SK-N-SH (cell line): ENCODE results near the gene DNMT3A. TPM values are rescaled to one million over a fixed set of nuclear protein-coding genes. Genes with fewer than 3 reads are reported as not detected.

Source experiments
- CTCF ChIA-PET: fragments of 300-600, 350-600 bp; formaldehyde crosslinking; extraction: SDS; loops from one replicate; lab custom pipeline; 2021; lab: Yijun Ruan, JAX
- POLR2A ChIA-PET: fragments of 350-600 bp; sonication (Branson Sonifier 250); formaldehyde crosslinking; extraction: SDS; loops from one replicate; lab custom pipeline; 2020; ENCODE audit warnings: antibody characterized with exemption, inconsistent platforms; lab: Yijun Ruan, JAX
- DNase-seq: peaks from one replicate; pipeline ENCODE4 v3.0.0; 2012
- H2AFZ ChIP-seq: fragments of 200-600 bp; sonication (generic); 2 replicates; pipeline ENCODE4 v1.8.1; 2016; ENCODE audit warnings: antibody characterized with exemption, mild to moderate bottlenecking, low read depth
- H3F3A ChIP-seq: fragments of 200-600 bp; sonication (generic); replicated peaks from 2 replicates; pipeline ENCODE3; 2016; ENCODE audit warnings: antibody characterized with exemption, mild to moderate bottlenecking; ENCODE audit not compliant: insufficient read depth
- H3K27ac ChIP-seq, 2 experiments: fragments of 200-500 bp in 1 of 2; fragments of 200-600 bp in 1 of 2; sonication (Bioruptor generic) in 1 of 2; sonication (generic), shearing (Covaris generic) in 1 of 2; 2 replicates each; pipeline versions ENCODE4 v1.5.1 to v1.6.1; 2014 to 2016; ENCODE audit warnings: low read depth in 2 of 2, inconsistent platforms in 1 of 2, low read length in 1 of 2, mild to moderate bottlenecking in 1 of 2, mixed read lengths in 1 of 2
- H3K27me3 ChIP-seq: fragments of 200-600 bp; sonication (generic), shearing (Covaris generic); 2 replicates; pipeline ENCODE4 v1.6.1; 2016; ENCODE audit warnings: mixed run types; ENCODE audit not compliant: insufficient read depth
- H3K36me3 ChIP-seq, 2 experiments: fragments of 200-500 bp in 1 of 2; fragments of 200-600 bp in 1 of 2; sonication (Bioruptor generic) in 1 of 2; sonication (generic) in 1 of 2; replicated peaks in 1 of 2; 2 replicates each; pipeline versions ENCODE3 to v1.5.1; 2014 to 2016; ENCODE audit warnings: low read length in 1 of 2, mild to moderate bottlenecking in 1 of 2; ENCODE audit not compliant: insufficient read depth in 2 of 2, control insufficient read depth in 1 of 2
- H3K4me1 ChIP-seq, 2 experiments: fragments of 200-500 bp in 1 of 2; fragments of 200-600 bp in 1 of 2; sonication (Bioruptor generic) in 1 of 2; sonication (generic), shearing (Covaris generic) in 1 of 2; 2 replicates each; pipeline versions ENCODE4 v1.5.1 to v1.6.1; 2014 to 2016; ENCODE audit warnings: low read depth in 1 of 2, low read length in 1 of 2, mixed run types in 1 of 2; ENCODE audit not compliant: insufficient read depth in 2 of 2, control insufficient read depth in 1 of 2
- H3K4me2 ChIP-seq: fragments of 200-600 bp; sonication (generic), shearing (Covaris generic); 2 replicates; pipeline ENCODE4 v1.6.1; 2017; ENCODE audit warnings: mixed run types
- H3K4me3 ChIP-seq, 2 experiments: fragments of 200-500 bp in 1 of 2; fragments of 200-600 bp in 1 of 2; sonication (Bioruptor generic) in 1 of 2; sonication (generic), shearing (Covaris generic) in 1 of 2; 2 replicates each; pipeline versions ENCODE4 v1.5.1 to v1.8.1; 2014 to 2016; ENCODE audit warnings: low read depth in 2 of 2, inconsistent platforms in 1 of 2, low read length in 1 of 2, mild to moderate bottlenecking in 1 of 2, mixed read lengths in 1 of 2, moderate library complexity in 1 of 2
- H3K79me2 ChIP-seq: fragments of 200-600 bp; sonication (generic); 2 replicates; pipeline ENCODE4 v1.8.1; 2017; ENCODE audit warnings: mild to moderate bottlenecking; ENCODE audit not compliant: insufficient read depth
- H3K9ac ChIP-seq: fragments of 200-600 bp; sonication (generic); 2 replicates; pipeline ENCODE4 v1.6.1; 2017; ENCODE audit warnings: mixed run types
- H3K9me2 ChIP-seq: fragments of 200-600 bp; sonication (generic); 2 replicates; pipeline ENCODE4 v1.6.1; 2017; ENCODE audit warnings: mixed run types
- H3K9me3 ChIP-seq: fragments of 200-600 bp; sonication (generic); 2 replicates; pipeline ENCODE4 v1.6.1; 2017; ENCODE audit warnings: mixed run types, mild to moderate bottlenecking, moderate library complexity
- H4K20me1 ChIP-seq: fragments of 200-600 bp; sonication (generic); 2 replicates; pipeline ENCODE4 v1.6.1; 2017; ENCODE audit warnings: mild to moderate bottlenecking, mixed run types; ENCODE audit not compliant: insufficient read depth
- CHD2 ChIP-seq: fragments of 150-350 bp; IDR thresholded peaks from 2 replicates; pipeline ENCODE4 v1.6.1; 2018; ENCODE audit warnings: low read length; ENCODE audit not compliant: partially characterized antibody
- CTCF ChIP-seq: fragments of 200-600 bp; sonication (generic); IDR thresholded peaks from 2 replicates; pipeline ENCODE4 v1.6.1; 2017; ENCODE audit warnings: antibody characterized with exemption, mild to moderate bottlenecking, moderate library complexity
- ELF1 ChIP-seq: IDR thresholded peaks from 2 replicates; pipeline ENCODE4 v1.4.0; 2012
- FOXJ3 ChIP-seq: sonication (generic); formaldehyde crosslinking; IDR thresholded peaks from 2 replicates; pipeline ENCODE4 v1.5.1; 2020; ENCODE audit warnings: mild to moderate bottlenecking, missing genetic modification reagents
- FOXM1 ChIP-seq: IDR thresholded peaks from 2 replicates; pipeline ENCODE4 v1.4.0; 2012; ENCODE audit warnings: low read depth, mild to moderate bottlenecking
- GABPA ChIP-seq: IDR thresholded peaks from 2 replicates; pipeline ENCODE4 v1.4.0; 2012; ENCODE audit warnings: low read depth, mild to moderate bottlenecking
- JUND ChIP-seq: IDR thresholded peaks from 2 replicates; pipeline ENCODE4 v1.4.0; 2012
- MEF2A ChIP-seq: IDR thresholded peaks from 2 replicates; pipeline ENCODE4 v1.4.0; 2012; ENCODE audit warnings: low read depth, borderline replicate concordance
- POLR2AphosphoS5 ChIP-seq: IDR thresholded peaks from 2 replicates; pipeline ENCODE4 v1.6.1; 2012; ENCODE audit warnings: low read depth, low read length
- RAD21 ChIP-seq: IDR thresholded peaks from 2 replicates; pipeline ENCODE4 v1.6.1; 2012; ENCODE audit warnings: mild to moderate bottlenecking, low read length
- SIN3A ChIP-seq: IDR thresholded peaks from 2 replicates; pipeline ENCODE4 v1.6.1; 2012; ENCODE audit warnings: low read depth, mild to moderate bottlenecking, low read length, moderate library complexity, borderline replicate concordance
- SMC3 ChIP-seq: IDR thresholded peaks from 2 replicates; pipeline ENCODE4 v1.6.1; 2012; ENCODE audit warnings: low read depth, low read length, improper control_type of control experiment
- TAF1 ChIP-seq: IDR thresholded peaks from 2 replicates; pipeline ENCODE4 v1.6.1; 2012; ENCODE audit warnings: low read depth, mild to moderate bottlenecking, low read length, moderate library complexity, borderline replicate concordance
- TCF12 ChIP-seq: IDR thresholded peaks from 2 replicates; pipeline ENCODE4 v1.4.0; 2012
- USF2 ChIP-seq: fragments of 150-350 bp; IDR thresholded peaks from 2 replicates; pipeline ENCODE4 v1.6.1; 2017; ENCODE audit warnings: antibody characterized with exemption, low read length, low read depth, borderline replicate concordance
- WGBS: methylation state at CpG from one replicate; pipeline ENCODE4 v1.1.6; 2017; ENCODE audit warnings: low lambda C conversion rate; 5-methylcytosine and 5-hydroxymethylcytosine counted together
- polyA plus RNA-seq, 3 experiments: library from polyadenylated mRNA; depleted of rRNA; stranded (reverse); fragments of >200 nt; gene quantifications; 2 replicates each; pipeline ENCODE4 v1.2.3, GENCODE V29; 2012

Gene DNMT3A
- polyA plus RNA-seq, 1 of the 3 experiments (the other 2 are of a cell fraction), result 5.6 TPM

GRCh38 chr2:25310709-25310964, 31.1 kb downstream of the DNMT3A start:
- Histone ChIP-seq H3K36me3 (peaks cover 4 to 29% of the 10 kb centered on the region in 2 experiments), H3F3A (no peaks in the 10 kb centered on the region), H2AFZ (no peak overlapping the region), H4K20me1 (peaks cover 7% of the 10 kb centered on the region), H3K27ac (peak overlapping the region; percentile 31 to 100; a peak in 3 of 4 replicates), H3K4me3 (no peak overlapping the region; a peak in 1 of 4 replicates), H3K9me3 (no peaks in the 10 kb centered on the region), H3K9ac (no peak overlapping the region), H3K4me2 (no peak overlapping the region), H3K79me2 (peaks cover 5% of the 10 kb centered on the region; the same call in 1 of the 2 replicates), H3K9me2 (no peaks in the 10 kb centered on the region), H3K27me3 (no peaks in the 10 kb centered on the region)
- ChIA-PET CTCF (interaction anchor here (1.0 to 9.7 kb wide), 18 partner anchors 8 to 157 kb away, joined by 3 to 117 read pairs (median 7); partner anchors contain the start of gene DNMT3A), POLR2A (interaction anchor here (0.7 to 3.7 kb wide), 6 partner anchors 16 to 59 kb away, joined by 3 to 20 read pairs (median 6); no protein-coding TSS in a partner anchor)
- WGBS, result 82% methylated on average over 5 of the region's 5 CpGs
- no peak for DNase-seq
- no peak for TF ChIP-seq TCF12
- no peak for TF ChIP-seq TAF1
- no peak for TF ChIP-seq JUND
- no peak for TF ChIP-seq SIN3A
- TF ChIP-seq MEF2A, result no peak
- peak; percentile 23 for TF ChIP-seq CHD2
- no peak for TF ChIP-seq ELF1
- TF ChIP-seq, all 33 proteins: peak for 1
- peaks cover 20 to 99% of the 10 kb centered on the region in 2 experiments; a peak in 3 of 4 replicates for H3K4me1 ChIP-seq

- no peaks in the 10 kb centered on the region for H3K79me2 ChIP-seq
- H3K4me3 ChIP-seq, result no peak overlapping the region; a peak in 1 of 4 replicates
- H2AFZ ChIP-seq, result no peak overlapping the region
- H3K27ac ChIP-seq, result peak overlapping the region in 1 of 2 experiments; percentile 53; a peak in 1 of 4 replicates
- POLR2A ChIA-PET, result interaction anchor here (0.9 to 1.9 kb wide), 6 partner anchors 14 to 58 kb away, joined by 3 to 10 read pairs (median 4); no protein-coding TSS in a partner anchor
- WGBS, result 75% methylated on average over 10 of the region's 10 CpGs
- no peak overlapping the region for H3K9ac ChIP-seq
- H3K4me2 ChIP-seq, result no peak overlapping the region
- no peaks in the 10 kb centered on the region for H3K9me3 ChIP-seq
- TF ChIP-seq USF2, result no peak
- TF ChIP-seq GABPA, result no peak
- no peak for TF ChIP-seq FOXJ3 (CRISPR knock-in tag)
- TF ChIP-seq SMC3, result peak; percentile 67
- TF ChIP-seq FOXM1, result no peak
- no peak for TF ChIP-seq POLR2AphosphoS5
- peak; percentile 74 for TF ChIP-seq RAD21
- peak; percentile 66 for TF ChIP-seq CTCF
- TF ChIP-seq, all 33 proteins: peak for 3
- H3K9me2 ChIP-seq, result no peaks in the 10 kb centered on the region
- CTCF ChIA-PET, result interaction anchor here (0.6 to 9.7 kb wide), 37 partner anchors 8 to 289 kb away, joined by 3 to 117 read pairs (median 4); partner anchors contain the start of gene DNMT3A
- H3K27me3 ChIP-seq, result no peaks in the 10 kb centered on the region
- H3K36me3 ChIP-seq, result peaks cover 4 to 36% of the 10 kb centered on the region in 2 experiments
- H4K20me1 ChIP-seq, result peaks cover 6% of the 10 kb centered on the region
- H3F3A ChIP-seq, result no peaks in the 10 kb centered on the region
- DNase-seq, result peak; percentile 85
- peaks cover 13 to 99% of the 10 kb centered on the region in 2 experiments; a peak in 3 of 4 replicates for H3K4me1 ChIP-seq
Measured at GRCh38 chr2:25309402-25309801, 32.3 kb downstream of the DNMT3A start.
